Measurements from ENCODE around the gene NBPF10. TPM values are rescaled to one million over a fixed set of nuclear protein-coding genes. Genes with fewer than 3 reads are reported as not detected.
"Not testable (repeated sequence)": the region's sequence is repeated elsewhere in the genome, so short reads cannot be mapped to it uniquely, and the experiment has no call there.

NBPF10 gene
- 2.5 TPM for total RNA-seq

GRCh38 chr1:146144465-146144864 is at the start of gene NBPF10:
TSS of gene NBPF10 (minus strand) at chr1:146144804. CDS start at chr1:146144769, 35 bp downstream.
- DNase-seq (ENCODE audit: extremely low spot score in 2 of 2); H3K9me3 ChIP-seq; intact Hi-C loops (cut with DNase I); H3K4me3 ChIP-seq; H3K27me3 ChIP-seq; H3K27ac ChIP-seq; H3K4me1 ChIP-seq; H3K36me3 ChIP-seq: not testable (repeated sequence)

DNA sequence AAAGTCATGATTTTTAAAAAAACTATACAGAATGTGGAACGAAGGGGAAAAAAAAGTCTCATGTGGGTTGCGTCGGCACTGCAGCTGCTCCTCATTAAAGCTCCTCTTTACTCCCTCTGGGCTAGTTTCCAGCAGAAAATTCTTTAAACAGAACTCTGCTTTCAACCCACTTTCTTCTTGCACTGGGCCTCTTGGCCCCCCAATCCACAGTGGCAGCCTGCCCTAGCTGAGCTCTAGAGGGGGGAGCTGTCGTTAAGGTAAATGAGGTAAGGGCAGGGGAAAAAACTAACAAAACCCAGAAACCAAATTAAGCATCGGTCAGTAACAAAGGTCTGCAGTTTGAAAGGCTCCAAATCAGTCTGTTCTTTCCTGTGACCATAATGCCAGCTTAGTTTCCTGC is 29.9 kb upstream of the NBPF10 start:
- H3K36me3 ChIP-seq; H3K27ac ChIP-seq; intact Hi-C loops (cut with DNase I); H3K27me3 ChIP-seq; H3K4me1 ChIP-seq; H3K9me3 ChIP-seq; H3K4me3 ChIP-seq; DNase-seq (ENCODE audit: extremely low spot score in 2 of 2): not testable (repeated sequence)

- H3K36me3 ChIP-seq; DNase-seq (ENCODE audit: extremely low spot score in 2 of 2); intact Hi-C loops (cut with DNase I); H3K4me3 ChIP-seq; H3K9me3 ChIP-seq; H3K27ac ChIP-seq; H3K27me3 ChIP-seq; H3K4me1 ChIP-seq: not testable (repeated sequence)
These were observed 23.1 kb upstream of the NBPF10 start for GRCh38 chr1:146167740-146168139.

DNA sequence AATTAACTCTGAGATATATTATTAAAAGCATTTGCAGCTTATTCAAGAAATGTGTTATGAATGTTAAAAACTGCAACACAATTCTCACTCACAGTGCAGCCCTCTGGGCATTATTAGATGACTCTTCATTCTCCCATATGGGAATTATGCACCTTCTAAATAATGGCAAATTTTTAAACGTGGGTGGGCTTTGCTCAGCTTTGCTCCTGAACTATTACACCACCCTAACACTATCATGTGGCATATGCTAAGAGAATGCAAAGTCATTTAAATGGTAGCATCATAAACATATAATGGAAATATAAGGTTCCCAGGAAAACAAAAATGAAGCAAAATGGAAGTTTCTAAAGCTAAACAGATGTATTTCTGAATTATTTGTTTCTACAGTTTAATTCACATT is 22.7 kb upstream of the NBPF10 start:
- intact Hi-C loops (cut with DNase I); H3K4me3 ChIP-seq; H3K27me3 ChIP-seq; H3K9me3 ChIP-seq; H3K27ac ChIP-seq; H3K36me3 ChIP-seq; H3K4me1 ChIP-seq; DNase-seq (ENCODE audit: extremely low spot score in 2 of 2): not testable (repeated sequence)

Other genes starting within 250 kb of the NBPF10 start
- 6.1 TPM for gene ITGA10, start 234.8 kb downstream of the NBPF10 start, total RNA-seq
- 23.6 TPM for gene PEX11B, start 226.1 kb downstream of the NBPF10 start, total RNA-seq
- gene RBM8A, start 217.3 kb downstream of the NBPF10 start, total RNA-seq = 93.3 TPM
- gene LIX1L, start 186.8 kb downstream of the NBPF10 start, total RNA-seq = 25.0 TPM
- 1.7 TPM for gene ANKRD34A, start 180.2 kb downstream of the NBPF10 start, total RNA-seq
- gene POLR3GL, start 180.1 kb downstream of the NBPF10 start, total RNA-seq = 15.0 TPM
- gene TXNIP, start 148.2 kb downstream of the NBPF10 start, total RNA-seq = 1,858 TPM
- gene HJV, start 123.1 kb downstream of the NBPF10 start, total RNA-seq = not detected
- 59.4 TPM for gene NOTCH2NLA, start 84.2 kb upstream of the NBPF10 start, total RNA-seq